Astrocyte of the spinal cord (primary cell): Measurements from ENCODE around the gene AKAIN1.

Experiments
- DNase-seq: peaks from one replicate; pipeline ENCODE4 v3.0.0; 2011; ENCODE audit warnings: low read depth, low spot score
- H3K4me3 ChIP-seq: 2 replicates; pipeline ENCODE4 v1.5.1; 2011; ENCODE audit warnings: low read depth, mild to moderate bottlenecking, low read length, moderate library complexity
- in situ Hi-C: cut with HindIII; loops from 2 replicates; pipeline ENCODE4 v1.10.0; 2017; ENCODE audit warnings: low sequenced_read_pairs
- TF ChIP-seq, protein P1 (sequence below): IDR thresholded peaks from 2 replicates; pipeline ENCODE4 v1.5.1; 2012; ENCODE audit warnings: low read depth, mild to moderate bottlenecking, low read length, inconsistent platforms

The AKAIN1 gene

DNA sequence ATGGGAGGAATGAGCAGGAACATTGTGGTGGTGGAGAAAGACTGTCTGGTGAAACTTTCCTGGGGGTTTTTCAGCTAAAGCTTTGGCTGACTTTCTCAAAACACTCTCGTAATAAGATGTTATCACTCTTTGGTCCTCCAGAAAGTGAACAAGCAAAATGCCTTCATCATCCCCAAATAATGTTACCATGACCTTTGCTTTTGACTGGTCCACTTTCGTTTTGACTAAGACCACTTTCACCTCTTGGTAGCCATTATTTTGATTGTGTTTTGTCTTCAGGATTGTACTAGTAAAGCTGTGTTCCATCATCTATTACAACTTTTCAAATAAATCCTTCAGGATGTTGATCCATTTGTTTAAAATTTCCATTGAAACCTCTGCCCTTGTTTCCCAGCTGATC lies 103.2 kb downstream of the AKAIN1 start:
- H3K4me3 ChIP-seq: no peak overlapping the region
- no peak for DNase-seq
- in situ Hi-C loops: no loop called here
- TF ChIP-seq, protein P1, sequence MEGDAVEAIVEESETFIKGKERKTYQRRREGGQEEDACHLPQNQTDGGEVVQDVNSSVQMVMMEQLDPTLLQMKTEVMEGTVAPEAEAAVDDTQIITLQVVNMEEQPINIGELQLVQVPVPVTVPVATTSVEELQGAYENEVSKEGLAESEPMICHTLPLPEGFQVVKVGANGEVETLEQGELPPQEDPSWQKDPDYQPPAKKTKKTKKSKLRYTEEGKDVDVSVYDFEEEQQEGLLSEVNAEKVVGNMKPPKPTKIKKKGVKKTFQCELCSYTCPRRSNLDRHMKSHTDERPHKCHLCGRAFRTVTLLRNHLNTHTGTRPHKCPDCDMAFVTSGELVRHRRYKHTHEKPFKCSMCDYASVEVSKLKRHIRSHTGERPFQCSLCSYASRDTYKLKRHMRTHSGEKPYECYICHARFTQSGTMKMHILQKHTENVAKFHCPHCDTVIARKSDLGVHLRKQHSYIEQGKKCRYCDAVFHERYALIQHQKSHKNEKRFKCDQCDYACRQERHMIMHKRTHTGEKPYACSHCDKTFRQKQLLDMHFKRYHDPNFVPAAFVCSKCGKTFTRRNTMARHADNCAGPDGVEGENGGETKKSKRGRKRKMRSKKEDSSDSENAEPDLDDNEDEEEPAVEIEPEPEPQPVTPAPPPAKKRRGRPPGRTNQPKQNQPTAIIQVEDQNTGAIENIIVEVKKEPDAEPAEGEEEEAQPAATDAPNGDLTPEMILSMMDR: no peak
